Endothelial cell of umbilical vein (primary cell): ENCODE measurements around the gene PHC3. TPM values are rescaled to one million over a fixed set of nuclear protein-coding genes. Genes with fewer than 3 reads are reported as not detected.

Experiments used
- BruUV-seq: library from RNA; stranded (reverse); fragments of 400-500 nt; replicated peaks from 2 replicates; lab custom pipeline; 2021; lab: Mats Ljungman, UMichigan
- CTCF ChIA-PET: fragments of 300-600, 350-600 bp; sonication (Branson Sonifier 250); formaldehyde crosslinking; loops from one replicate; lab custom pipeline; 2021; ENCODE audit warnings: antibody characterized with exemption, inconsistent platforms; lab: Charles Lee
- POLR2A ChIA-PET: fragments of 300-600, 350-600 bp; sonication (Branson Sonifier 250); formaldehyde crosslinking; loops from one replicate; lab custom pipeline; 2021; ENCODE audit warnings: antibody characterized with exemption, inconsistent platforms; lab: Charles Lee
- DNase-seq: peaks from one replicate; pipeline ENCODE4 v3.0.0-alpha.2; 2011; ENCODE audit warnings: low read depth, low spot score
- FAIRE-seq: peaks from 2 replicates; lab custom pipeline; 2011; peaks lifted over from hg19 to GRCh38; lab: Jason Lieb, UNC
- H2AFZ ChIP-seq: 2 replicates; pipeline ENCODE4 v1.6.0; 2012; ENCODE audit warnings: low read depth, low read length, control low read depth, inconsistent platforms
- H3K27ac ChIP-seq: 2 replicates; pipeline ENCODE4 v1.5.1; 2011; ENCODE audit warnings: low read depth, mild to moderate bottlenecking, control low read depth, low read length, moderate library complexity; ENCODE audit not compliant: insufficient read depth
- H3K27me3 ChIP-seq, 2 experiments: 2 replicates each; pipeline versions ENCODE4 v1.6.0 to v1.6.1; 2011; ENCODE audit warnings: low read length in 2 of 2, mixed read lengths in 1 of 2; ENCODE audit not compliant: control insufficient read depth in 2 of 2, insufficient read depth in 2 of 2
- H3K36me3 ChIP-seq, 2 experiments: 2 replicates in 1 of 2; 3 replicates in 1 of 2; pipeline ENCODE4 v1.5.1; 2011; ENCODE audit warnings: low read length in 2 of 2, mild to moderate bottlenecking in 1 of 2, moderate library complexity in 1 of 2; ENCODE audit not compliant: control insufficient read depth in 2 of 2, insufficient read depth in 2 of 2; ENCODE audit errors: extremely low read depth in 1 of 2
- H3K4me1 ChIP-seq: 3 replicates; pipeline ENCODE4 v1.5.1; 2011; ENCODE audit warnings: mild to moderate bottlenecking, low read length; ENCODE audit not compliant: control insufficient read depth, insufficient read depth; ENCODE audit errors: extremely low read depth
- H3K4me2 ChIP-seq: 2 replicates; pipeline ENCODE4 v1.6.1; 2011; ENCODE audit warnings: low read length, control low read depth, mixed read lengths; ENCODE audit not compliant: insufficient read depth
- H3K4me3 ChIP-seq, 3 experiments: fragments of 200-600 bp in 1 of 3; sonication (generic), shearing (Covaris generic) in 1 of 3; replicated peaks in 1 of 3; 2 replicates each; pipeline ENCODE4 v1.5.1; 2011 to 2016; ENCODE audit warnings: control low read depth in 3 of 3, low read length in 3 of 3, mild to moderate bottlenecking in 2 of 3, inconsistent platforms in 1 of 3, low read depth in 1 of 3, moderate library complexity in 1 of 3; ENCODE audit not compliant: insufficient read depth in 1 of 3
- H3K79me2 ChIP-seq: 2 replicates; pipeline ENCODE4 v1.6.0; 2012; ENCODE audit warnings: low read length, inconsistent platforms; ENCODE audit not compliant: control insufficient read depth, insufficient read depth
- H3K9ac ChIP-seq: replicated peaks from 2 replicates; pipeline ENCODE3; 2011; ENCODE audit warnings: low read length, control low read depth; ENCODE audit not compliant: insufficient read depth; ENCODE audit errors: extremely low read depth
- H3K9me1 ChIP-seq: replicated peaks from 3 replicates; pipeline ENCODE4 v1.6.0; 2011; ENCODE audit warnings: mild to moderate bottlenecking, low read length; ENCODE audit not compliant: control insufficient read depth, insufficient read depth; ENCODE audit errors: extremely low read depth
- H3K9me3 ChIP-seq: replicated peaks from 2 replicates; pipeline ENCODE4 v1.5.1; 2012; ENCODE audit warnings: low read length, inconsistent platforms; ENCODE audit not compliant: control insufficient read depth, insufficient read depth
- H4K20me1 ChIP-seq: replicated peaks from 2 replicates; pipeline ENCODE3; 2011; ENCODE audit warnings: mild to moderate bottlenecking, low read length; ENCODE audit not compliant: control insufficient read depth, insufficient read depth; ENCODE audit errors: extremely low read depth
- POLR2A ChIP-seq: IDR thresholded peaks from 2 replicates; pipeline ENCODE4 v1.6.1; 2012; ENCODE audit warnings: low read depth, mild to moderate bottlenecking, control low read depth, low read length
- dilution Hi-C: fragments of 300-500 bp; cut with MboI; formaldehyde crosslinking; loops from one replicate; pipeline ENCODE4 v1.15.0; 2019; ENCODE audit warnings: low sequenced_read_pairs; ENCODE audit not compliant: extremely low pct_ligation_motif_present
- intact Hi-C: fragments of 100-400 bp; cut with micrococcal nuclease; formaldehyde crosslinking; loops from one replicate; pipeline ENCODE4 v1.10.0; 2022
- polyA plus RNA-seq, 4 experiments: library from polyadenylated mRNA; depleted of rRNA in 3 of 4; stranded (reverse) in 3 of 4; unstranded in 1 of 4; fragments of >200 nt; gene quantifications; 2 replicates each; pipeline versions ENCODE4 v1.2.1 to v1.2.3, GENCODE V29; 2011 to 2012; ENCODE audit warnings: missing spikeins in 1 of 4
- total RNA-seq: library from RNA; stranded (reverse); gene quantifications from 2 replicates; pipeline ENCODE4 v1.2.3, GENCODE V29; 2021
- TF ChIP-seq, protein P1 (sequence below), 2 donors: IDR thresholded peaks; 1 replicate in 1 of 2; 2 replicates in 1 of 2; pipeline ENCODE4 v1.5.1; 2011; ENCODE audit warnings: low read length in 2 of 2, mild to moderate bottlenecking in 2 of 2, moderate library complexity in 2 of 2, control low read depth in 1 of 2, inconsistent platforms in 1 of 2, low read depth in 1 of 2; ENCODE audit not compliant: insufficient read depth in 1 of 2; ENCODE audit errors: extremely low read depth in 1 of 2

PHC3 gene
- total and polyA plus RNA-seq, 2 donors (not counting 3 experiments of a cell fraction or from before 2014, with no cell fraction given), result 35.7 to 45.8 TPM

DNA sequence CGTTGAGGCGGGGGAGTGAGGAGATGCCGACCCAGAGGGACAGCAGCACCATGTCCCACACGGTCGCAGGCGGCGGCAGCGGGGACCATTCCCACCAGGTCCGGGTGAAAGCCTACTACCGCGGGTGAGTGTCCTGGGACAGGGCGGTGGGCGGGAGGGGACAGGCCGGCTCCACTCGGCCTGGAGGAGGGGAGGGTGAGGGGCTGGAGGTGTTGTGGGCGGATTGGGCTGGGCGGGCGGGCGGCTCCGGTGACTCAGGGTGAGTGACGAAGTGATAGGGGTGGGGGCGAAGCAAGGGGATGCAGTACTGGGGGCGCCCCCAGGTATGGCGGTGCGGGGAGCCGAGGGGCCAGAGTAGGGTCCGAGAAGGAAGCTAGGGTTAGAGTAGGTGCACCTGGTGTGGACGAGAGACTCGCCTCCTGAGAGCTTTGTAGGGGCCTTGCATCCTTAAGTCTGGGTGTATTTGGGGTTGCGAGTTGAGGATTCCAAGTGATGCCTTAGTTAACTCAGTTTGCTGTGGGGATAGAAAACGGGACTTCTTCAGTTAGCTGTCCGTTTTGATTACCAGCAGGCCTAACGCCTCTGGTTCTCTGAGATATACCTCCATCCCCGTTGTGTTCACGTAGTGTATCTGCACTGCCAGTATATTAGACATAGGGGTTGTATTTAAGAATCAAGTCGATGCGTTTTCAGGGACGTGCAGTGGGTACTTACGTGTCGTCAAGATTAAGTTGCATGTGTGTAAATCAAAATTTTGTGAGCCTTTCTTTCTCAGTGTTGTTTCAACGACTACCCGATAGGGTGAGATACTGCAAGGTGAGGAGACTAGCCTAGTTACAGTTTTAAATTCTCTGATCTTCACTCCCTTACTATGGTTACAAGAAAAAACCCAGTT lies 41.4 kb upstream of the PHC3 start:
- Histone ChIP-seq H3K27me3 (no peaks in the 10 kb centered on the region), H2AFZ (peak overlapping the region; percentile 64), H3K4me3 (peak overlapping the region; percentile 27 to 98 (median 89)), H3K9me3 (no peaks in the 10 kb centered on the region), H3K79me2 (peaks cover 26% of the 10 kb centered on the region), H3K36me3 (no peaks in the 10 kb centered on the region), H4K20me1 (peaks cover 3% of the 10 kb centered on the region), H3K4me2 (peak overlapping the region; percentile 96), H3K27ac (peak overlapping the region; percentile 94), H3K9me1 (no peaks in the 10 kb centered on the region), H3K9ac (peak overlapping the region; percentile 93), H3K4me1 (peaks cover 12% of the 10 kb centered on the region)
- TF ChIP-seq, protein P1, sequence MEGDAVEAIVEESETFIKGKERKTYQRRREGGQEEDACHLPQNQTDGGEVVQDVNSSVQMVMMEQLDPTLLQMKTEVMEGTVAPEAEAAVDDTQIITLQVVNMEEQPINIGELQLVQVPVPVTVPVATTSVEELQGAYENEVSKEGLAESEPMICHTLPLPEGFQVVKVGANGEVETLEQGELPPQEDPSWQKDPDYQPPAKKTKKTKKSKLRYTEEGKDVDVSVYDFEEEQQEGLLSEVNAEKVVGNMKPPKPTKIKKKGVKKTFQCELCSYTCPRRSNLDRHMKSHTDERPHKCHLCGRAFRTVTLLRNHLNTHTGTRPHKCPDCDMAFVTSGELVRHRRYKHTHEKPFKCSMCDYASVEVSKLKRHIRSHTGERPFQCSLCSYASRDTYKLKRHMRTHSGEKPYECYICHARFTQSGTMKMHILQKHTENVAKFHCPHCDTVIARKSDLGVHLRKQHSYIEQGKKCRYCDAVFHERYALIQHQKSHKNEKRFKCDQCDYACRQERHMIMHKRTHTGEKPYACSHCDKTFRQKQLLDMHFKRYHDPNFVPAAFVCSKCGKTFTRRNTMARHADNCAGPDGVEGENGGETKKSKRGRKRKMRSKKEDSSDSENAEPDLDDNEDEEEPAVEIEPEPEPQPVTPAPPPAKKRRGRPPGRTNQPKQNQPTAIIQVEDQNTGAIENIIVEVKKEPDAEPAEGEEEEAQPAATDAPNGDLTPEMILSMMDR (IDR thresholded peaks at IDR 0.05; ENCODE audit: extremely low read depth in 1 of 2, insufficient read depth in 1 of 2, low read depth in 1 of 2, low read length in 2 of 2), result peak in 1 of 2 donors; percentile 1
- no peak for TF ChIP-seq POLR2A
- ChIA-PET POLR2A (no interaction called here), CTCF (interaction anchor here (0.6 to 1.7 kb wide), 5 partner anchors 10 to 105 kb away, joined by 3 to 6 read pairs (median 5); no protein-coding TSS in a partner anchor)
- BruUV-seq, result no TSS peak
- intact Hi-C loops, result loop anchor here (1.0 to 5.0 kb wide), 2 partner anchors 42 to 134 kb away; partner anchors contain the start of genes PHC3 and SKIL
- FAIRE-seq (peak; percentile 78), DNase-seq (peak; percentile 54)
- dilution Hi-C loops, result no loop called here
